DOHH2 (cell line): ENCODE data around the gene CLEC14A.

Source experiments
- EZH2phosphoT487 ChIP-seq: fragments of 200-600 bp; sonication (generic); IDR thresholded peaks from 2 replicates; pipeline ENCODE4 v1.6.1; 2017; ENCODE audit warnings: borderline replicate concordance, mild to moderate bottlenecking, antibody characterized with exemption, low read length, moderate library complexity, mixed read lengths
- TF ChIP-seq, protein P1 (sequence below): fragments of 200-600 bp; sonication (generic); IDR thresholded peaks from one replicate; pipeline ENCODE4 v1.5.1; 2014; ENCODE audit warnings: antibody characterized with exemption, mild to moderate bottlenecking, low read depth, low read length; ENCODE audit not compliant: poor library complexity, severe bottlenecking

DNA sequence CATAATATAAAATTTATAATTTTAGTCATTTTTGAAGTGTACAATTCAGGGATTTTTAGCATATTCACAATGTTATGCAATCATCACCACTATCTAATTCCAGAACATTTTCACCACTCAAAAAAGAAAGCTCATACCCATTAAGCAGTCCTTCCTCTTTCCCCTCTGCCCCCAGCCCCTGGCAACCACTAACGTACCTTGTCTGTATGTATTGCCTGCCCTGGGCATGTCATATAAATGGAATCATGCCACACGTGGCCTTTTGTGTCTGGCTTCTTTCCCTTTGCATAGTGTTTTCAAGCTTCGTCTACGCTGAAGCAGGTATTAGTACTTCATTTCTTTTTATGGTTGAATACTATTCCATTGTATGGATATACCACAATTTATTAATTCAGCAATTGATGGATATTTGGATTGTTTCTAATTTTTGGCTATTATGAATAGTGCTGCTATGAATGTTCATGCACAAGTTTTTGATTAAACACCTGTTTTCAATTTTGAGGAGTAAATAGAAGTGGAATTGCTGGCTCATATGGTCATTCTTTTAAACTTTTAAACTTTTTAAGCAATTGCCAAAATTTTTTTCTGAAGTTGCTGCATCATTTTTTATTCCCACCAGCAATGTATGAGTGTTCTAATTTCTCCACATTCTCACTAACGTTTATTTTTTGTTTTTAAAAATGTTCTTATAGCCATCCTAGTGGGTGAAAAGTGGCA lies 49.8 kb downstream of the CLEC14A start:
- TF ChIP-seq, protein P1, sequence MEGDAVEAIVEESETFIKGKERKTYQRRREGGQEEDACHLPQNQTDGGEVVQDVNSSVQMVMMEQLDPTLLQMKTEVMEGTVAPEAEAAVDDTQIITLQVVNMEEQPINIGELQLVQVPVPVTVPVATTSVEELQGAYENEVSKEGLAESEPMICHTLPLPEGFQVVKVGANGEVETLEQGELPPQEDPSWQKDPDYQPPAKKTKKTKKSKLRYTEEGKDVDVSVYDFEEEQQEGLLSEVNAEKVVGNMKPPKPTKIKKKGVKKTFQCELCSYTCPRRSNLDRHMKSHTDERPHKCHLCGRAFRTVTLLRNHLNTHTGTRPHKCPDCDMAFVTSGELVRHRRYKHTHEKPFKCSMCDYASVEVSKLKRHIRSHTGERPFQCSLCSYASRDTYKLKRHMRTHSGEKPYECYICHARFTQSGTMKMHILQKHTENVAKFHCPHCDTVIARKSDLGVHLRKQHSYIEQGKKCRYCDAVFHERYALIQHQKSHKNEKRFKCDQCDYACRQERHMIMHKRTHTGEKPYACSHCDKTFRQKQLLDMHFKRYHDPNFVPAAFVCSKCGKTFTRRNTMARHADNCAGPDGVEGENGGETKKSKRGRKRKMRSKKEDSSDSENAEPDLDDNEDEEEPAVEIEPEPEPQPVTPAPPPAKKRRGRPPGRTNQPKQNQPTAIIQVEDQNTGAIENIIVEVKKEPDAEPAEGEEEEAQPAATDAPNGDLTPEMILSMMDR, result no peak
- no peak for TF ChIP-seq EZH2phosphoT487
